ENCODE results near the gene MAP3K9.

GRCh38 chr14:70856851-70857495 lies 47.7 kb upstream of the MAP3K9 start:
- no peak for TF ChIP-seq CTCF (conservative IDR thresholded peaks at IDR 0.05; ENCODE audit: low read length)
- TF ChIP-seq EZH2phosphoT487 (IDR thresholded peaks at IDR 0.05; ENCODE audit: borderline replicate concordance) = no peak

All from Loucy (cell line).